Effector CD4-positive, alpha-beta T cell (primary cell): ENCODE data around the gene ARSG.

Experiments
- DNase-seq: peaks from one replicate; pipeline ENCODE4 v3.0.0-alpha.2; 2020

The ARSG gene

DNA sequence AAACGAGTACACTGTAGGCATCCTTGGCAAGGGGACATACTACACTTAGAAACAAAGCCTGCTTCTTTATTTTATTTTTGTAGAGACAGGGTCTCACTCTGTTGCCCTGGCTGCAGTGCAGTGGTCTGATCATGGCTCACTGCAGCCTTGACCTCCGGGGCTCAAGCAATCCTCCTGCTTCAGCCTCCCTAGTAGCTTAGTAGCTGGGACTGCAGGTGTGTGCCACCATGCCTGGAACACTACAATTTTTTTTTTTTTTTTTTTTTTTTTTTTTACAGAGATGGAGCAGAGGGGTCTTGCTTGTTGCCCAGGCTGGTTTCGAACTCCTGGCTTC lies 87.8 kb downstream of the ARSG start:
- no peak for DNase-seq

DNA sequence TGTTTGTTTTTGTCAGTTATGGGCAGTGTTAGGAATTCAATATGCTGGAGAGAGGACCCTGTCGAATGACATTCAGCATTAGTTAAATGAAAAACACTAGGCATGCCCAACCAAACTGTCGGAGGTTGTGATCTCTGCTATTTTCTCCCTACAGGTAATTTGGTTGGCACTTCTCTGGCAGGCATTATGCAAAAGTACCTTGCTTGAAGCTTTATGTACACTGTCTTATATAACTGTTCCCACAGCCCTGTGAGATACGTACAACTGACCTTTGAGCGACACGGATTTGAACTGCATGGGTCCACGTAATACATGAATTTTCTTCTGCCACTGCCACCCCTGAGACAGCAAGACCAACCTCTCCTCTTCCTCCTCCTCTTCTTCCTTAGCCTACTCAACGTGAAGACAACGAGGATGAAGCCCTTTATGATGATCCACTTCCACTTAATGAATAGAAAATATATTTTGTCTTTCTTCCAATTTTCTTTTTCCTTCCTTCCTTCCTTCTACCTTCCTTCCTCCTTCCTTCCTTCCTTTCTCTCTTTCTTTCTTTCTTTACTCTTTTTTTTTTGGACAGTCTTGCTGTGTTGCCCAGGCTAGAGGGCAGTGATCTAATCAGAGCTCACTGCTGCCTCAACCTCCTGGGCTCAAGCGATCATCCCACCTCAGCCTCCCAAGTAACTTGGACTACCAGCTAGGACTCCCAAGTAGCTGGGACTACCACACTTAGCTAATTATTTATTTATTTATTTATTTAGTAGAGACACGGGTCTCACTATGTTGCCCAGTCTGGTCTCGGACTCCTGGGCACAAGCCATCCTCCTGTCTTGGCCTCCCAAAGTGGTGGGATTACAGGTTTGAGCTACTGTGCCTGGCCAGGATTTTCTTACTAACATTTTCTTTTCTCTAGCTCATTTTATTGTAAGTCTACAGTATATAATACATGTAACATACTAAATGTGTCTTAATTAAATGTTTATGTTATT lies 88.7 kb downstream of the ARSG start:
- DNase-seq, result no peak

DNA sequence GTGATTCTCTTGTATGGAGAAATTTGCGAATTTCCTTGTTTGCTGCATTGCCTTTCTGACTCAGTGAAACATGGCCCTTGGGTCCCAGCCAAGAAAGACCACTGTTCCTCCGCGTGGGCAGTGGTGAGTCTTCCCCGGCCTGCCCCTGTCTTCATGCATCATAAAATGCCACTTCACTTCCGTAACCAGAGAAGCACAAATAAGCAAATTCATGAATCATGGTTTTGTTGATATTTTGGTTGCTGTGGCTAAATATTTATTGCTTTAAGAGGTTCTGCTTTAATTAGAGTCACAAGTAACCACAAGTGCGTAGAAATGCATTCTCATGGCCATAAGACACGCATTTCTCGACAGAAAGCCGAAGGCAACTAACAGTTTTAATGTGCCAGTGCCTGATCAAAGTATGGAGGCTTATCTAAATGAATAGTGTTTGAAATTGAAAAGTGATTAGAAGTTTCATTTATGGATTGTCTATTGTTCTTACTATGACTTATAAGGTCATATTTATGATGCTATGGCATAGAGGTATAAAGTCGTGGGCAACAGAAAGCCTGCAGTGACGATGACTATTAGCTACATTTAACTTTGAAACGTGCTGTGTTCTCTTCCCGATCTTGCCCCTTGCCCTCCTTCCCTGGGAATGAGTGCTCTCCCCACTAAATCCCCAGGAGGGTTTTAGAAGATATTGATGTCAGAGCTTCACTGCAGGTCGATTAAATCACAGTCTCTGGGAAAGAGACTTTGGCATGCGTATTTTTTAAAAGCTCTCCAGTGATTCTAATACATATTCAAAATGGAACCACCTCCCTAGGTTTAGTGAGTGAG lies 90.0 kb downstream of the ARSG start:
- no peak for DNase-seq

DNA sequence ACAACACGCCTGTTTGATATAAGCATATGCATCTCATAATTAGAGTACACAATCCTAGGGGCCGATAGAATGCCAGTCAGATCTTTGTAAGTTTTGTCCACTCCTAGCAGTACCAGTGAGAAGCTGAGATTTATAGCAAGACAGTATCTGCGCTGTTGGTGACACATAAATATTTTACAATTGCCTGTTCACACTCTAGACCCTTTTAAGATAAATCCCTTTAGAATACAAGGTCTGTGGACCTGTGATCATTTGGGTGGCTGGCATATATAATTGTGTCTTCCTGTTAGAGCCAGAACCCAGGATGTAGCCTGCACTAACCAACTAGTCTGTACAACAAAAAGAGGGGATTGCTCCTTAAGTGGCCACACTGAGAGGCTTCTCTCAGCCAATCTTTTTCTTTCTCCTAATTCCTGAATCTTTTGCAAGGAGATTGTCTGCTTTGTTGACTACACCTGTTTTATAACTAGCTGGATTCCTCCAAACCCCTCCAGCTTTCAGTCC lies 91.3 kb downstream of the ARSG start:
- no peak for DNase-seq

DNA sequence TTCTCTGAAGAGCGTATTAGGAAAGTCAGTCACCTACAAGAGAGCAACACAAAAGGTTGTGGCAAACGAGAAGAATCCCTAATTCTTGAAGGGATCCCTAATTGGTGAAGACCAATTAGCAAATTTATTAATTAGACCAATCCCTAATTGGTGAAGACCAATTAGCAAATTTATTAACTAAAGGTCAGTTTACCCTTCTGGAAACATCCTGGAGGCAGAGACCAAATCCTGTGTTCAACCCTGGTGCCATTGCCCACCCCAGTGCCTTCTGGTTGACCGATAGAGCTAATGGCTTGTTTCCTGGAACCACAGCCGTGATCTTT lies 91.8 kb downstream of the ARSG start:
- DNase-seq, result no peak

DNA sequence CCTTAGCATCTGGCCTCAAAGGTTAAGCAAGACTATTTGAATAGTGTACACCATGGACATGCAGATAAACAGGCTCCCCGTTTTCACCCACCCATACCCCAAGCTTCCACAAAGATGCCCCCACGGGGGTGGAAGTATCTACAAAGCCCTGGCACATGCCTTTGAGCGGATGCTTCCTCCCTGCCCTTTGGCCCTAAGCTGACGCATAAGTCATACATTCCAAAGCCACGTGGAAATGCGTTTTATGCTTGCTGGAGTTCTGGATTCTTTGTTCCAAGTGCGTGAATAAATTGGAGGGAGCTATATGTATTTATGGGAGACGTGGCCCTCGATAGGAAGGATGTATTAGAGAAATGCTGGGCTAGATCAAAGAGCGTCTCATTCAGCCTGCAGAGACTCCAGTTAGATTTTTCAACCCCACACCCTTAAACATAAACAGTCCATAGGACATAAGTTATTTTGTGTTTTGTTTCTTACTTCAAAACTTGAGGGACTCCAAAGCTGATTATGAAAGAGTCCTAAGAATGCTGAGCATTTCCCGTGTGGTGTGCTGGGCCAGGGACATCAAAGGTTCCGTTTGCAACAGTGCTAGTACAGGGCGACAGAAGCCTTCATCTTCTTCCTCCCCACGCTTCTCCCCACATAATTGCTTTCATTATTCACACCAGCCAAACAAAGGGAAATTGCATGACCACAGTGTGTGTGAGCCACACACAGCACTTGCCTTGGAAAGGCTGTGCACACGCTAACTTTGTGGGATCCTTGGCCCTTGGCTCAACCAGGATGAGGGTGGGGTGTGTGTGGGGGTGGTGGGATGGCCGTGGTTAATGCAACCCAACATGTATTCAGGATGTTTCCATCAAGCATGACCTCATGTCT lies 92.4 kb downstream of the ARSG start:
- no peak for DNase-seq

DNA sequence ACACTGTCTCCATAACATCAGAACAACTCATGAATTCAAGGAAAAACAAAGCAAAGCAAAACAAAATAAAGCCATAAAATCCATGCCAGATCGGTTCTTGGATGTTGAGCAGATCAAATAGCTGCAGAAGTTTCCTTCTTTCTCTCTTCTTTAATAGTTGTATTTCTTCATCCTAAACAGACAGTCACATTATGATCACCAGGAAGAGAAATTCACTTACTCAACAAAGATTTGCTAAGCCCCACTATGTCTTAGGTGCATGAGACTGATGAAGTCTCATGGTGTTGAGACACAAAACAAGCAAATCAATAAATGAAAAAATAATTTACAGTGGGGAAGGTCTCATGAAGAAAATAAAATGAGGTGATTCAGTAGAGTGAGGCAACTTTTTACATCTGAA lies 93.2 kb downstream of the ARSG start:
- no peak for DNase-seq

DNA sequence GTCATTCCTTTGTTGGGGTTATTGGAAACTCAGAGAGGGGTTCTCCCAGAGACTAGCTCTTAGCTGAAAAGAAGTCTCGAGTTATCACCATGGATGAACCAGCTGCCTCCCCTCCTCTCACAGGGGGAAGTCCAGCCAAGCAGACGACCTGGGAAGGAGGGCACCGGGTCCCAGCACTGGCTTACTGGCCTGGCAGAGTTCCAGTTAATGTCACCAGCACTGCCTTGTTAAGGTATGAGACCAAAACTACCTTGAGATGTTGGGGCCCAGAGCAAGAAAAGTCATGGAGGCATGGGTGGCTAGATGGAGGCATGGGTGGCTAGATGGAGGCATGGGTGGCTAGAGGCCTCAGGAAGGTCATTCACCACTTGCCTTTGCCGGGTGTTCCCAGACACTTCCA lies 93.6 kb downstream of the ARSG start:
- no peak for DNase-seq

DNA sequence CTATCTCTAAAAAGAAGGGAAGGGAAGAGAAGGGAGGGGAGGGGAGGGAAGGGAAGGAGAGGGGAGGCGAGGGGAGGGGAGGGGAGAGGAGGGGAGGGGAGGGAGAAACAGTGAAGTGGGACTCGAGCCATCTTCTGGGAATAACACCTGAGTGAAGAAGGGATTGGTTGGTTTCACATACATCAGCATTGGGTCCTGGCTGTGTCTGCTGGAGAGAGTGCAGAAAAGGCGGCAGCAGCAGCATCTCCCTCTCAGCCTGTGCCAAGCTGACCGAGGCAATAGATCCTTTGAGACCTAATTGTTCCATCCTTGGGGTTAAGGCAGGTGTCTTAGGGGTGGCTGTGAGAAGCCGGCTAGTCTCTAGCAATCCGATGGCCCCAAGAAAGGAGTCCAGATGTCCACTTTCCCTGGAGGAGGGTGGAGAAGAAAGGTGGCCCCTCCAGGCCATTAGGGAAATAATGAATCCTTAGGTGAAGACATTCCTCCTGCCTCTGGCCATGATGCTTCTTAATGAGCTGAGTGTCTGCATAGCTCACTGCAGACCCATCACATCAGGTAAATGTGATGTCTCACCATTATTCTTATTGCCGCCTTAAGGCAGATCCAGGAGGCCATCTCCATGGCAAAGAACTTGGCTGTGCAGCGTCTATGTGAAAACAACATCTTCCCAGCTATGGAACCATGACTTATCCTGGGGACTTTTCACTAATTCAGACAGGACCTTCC lies 94.4 kb downstream of the ARSG start:
- no peak for DNase-seq

DNA sequence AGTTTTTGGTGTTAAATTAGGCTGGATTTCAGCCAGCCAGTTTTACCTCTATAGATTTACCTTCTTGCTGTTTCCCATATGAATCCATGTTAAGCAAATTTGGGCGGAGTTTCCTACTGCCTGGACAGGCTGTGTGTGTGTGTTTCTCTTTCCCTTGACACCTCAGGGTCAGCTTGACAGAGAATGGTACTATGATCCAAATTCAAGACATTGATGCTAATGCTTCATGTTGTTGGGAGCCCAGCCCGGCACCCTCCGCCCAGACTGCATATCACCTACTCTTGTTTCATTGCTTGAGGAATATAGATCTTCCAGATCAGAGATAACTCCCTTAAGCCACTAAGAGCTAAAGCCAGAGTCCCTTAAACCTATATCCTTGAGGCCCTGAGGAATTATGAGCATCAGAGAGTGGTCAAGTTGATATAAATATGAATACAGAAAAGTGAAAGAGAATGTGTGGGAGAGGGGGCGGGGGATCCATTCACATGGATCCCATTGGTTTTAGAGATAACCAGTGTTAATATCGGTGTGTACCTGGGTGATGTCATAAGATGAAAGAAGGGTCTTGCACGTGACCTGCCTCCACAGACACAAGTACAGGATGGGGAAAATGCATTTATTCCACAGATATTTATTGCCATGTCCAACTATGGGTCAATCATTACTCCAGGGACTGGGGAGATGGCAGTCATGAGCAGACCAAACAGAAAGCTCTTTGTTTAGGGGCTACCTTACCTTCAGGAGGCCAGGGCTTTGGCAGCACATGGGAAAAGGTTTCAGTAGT lies 96.3 kb downstream of the ARSG start:
- DNase-seq, result no peak

DNA sequence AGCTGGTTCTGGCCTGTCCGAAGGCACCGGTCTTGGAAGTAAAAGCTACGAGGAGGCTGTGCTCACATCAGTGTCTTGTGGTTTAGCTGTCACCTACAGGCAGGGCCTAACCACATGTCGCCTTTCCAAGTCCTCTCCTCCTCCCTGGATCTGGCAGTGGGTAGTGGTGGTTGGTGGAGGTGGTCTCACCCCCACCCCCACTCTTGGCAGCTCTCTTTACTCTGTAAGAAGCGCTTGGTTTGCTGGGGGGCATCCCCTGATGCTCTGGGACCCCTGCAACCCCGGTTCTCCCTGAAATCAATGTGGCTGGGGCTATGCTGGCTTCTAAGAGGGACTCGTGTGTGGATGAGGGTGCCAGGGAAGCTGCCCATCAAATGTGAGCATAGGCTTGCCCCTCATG lies 97.7 kb downstream of the ARSG start:
- DNase-seq, result no peak

DNA sequence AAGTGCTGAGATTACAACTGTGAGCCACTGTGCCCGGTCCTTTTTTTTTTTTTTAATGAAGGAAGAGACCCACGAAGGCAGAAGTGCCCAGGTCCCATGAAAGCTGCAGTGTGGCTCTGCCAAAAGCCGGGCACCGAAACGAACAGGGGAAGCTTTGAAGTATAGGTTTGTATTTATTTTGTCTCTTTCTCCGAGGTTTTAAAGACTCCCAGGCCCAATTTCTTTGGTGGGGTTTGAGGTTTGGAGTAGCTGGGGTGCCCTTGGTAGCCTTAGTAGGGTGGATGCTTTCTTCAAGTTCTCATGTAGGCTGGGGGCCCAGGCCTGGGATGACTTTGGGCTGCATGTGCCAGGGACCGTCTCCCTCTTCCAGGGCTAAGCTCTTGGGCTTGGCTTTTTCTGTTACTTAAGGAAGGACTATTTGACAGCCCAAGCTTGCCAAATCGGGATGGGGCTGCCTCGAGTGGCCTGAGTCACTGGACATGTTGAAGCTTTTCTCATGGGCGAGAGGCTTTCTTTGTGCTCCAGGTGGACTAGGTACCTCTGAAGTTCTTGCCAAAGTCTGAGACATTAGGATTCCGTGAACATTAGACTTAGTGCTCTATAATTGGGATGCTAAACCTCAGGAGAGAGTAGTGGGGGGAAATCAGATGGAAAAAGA lies 99.7 kb downstream of the ARSG start:
- no peak for DNase-seq

DNA sequence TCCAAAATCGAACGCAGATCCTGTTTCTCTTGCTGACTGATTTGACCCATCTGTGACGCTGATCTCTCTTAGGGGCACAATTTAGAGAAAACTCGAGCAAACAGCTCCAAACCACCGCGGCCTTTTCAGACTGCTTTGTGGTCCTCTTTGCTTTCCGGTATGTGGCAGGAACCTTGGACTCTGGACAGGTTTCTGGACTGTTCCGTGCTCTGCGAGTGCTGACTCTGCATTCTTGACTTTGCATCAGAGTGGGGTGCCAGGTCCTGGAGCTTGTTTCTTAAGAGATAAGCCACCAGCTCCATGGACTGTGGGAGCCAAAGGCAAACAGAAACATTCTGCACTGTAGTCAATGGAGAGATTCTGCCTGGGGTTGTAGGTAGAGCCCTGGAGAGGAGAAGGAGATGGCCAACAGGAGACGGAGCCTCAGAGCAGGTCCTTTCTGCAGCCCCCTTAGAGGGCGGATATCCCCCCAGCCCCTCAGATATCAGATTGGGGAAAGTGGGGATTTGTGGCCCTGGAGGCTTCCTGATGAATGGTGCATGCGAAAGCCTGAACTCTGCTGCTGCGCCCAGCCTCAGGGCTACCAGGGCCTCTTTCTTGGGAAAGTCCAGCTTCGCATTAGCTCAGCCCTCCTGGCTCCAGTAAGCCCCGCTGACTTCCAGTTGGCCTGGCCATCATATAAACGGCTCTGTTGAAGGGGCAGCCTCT lies 100.4 kb downstream of the ARSG start:
- DNase-seq, result no peak

DNA sequence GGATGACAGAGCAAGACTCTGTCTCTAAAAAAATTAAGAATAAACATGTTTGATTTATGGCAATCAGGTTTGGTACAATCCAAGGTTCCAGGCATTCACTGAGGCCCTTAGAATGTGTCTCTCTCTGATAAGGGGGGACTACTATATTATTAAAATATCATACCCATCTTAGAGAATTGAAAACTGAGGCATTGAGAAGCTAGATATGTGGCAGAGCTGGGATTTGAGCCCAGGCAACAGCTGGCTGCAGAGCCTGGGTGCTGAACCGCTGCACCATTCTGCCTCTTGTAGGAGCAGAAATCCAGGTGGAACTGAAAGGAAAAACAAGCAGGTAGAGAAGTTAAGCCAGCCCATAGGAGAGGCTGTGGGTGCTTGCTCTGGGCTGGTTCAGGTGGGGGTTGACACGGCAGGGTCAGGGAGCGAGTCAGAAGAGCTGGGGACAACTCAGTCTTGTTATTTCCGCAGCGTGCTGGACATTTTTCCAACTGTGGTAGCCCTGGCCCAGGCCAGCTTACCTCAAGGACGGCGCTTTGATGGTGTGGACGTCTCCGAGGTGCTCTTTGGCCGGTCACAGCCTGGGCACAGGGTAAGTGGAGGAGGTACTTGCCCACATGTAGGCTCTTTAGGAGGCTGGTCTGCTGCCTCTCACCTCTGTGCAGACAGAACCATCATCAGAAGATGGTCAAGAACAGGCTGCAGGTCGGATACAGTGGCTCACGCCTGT lies 103.5 kb downstream of the ARSG start:
- DNase-seq, result no peak

DNA sequence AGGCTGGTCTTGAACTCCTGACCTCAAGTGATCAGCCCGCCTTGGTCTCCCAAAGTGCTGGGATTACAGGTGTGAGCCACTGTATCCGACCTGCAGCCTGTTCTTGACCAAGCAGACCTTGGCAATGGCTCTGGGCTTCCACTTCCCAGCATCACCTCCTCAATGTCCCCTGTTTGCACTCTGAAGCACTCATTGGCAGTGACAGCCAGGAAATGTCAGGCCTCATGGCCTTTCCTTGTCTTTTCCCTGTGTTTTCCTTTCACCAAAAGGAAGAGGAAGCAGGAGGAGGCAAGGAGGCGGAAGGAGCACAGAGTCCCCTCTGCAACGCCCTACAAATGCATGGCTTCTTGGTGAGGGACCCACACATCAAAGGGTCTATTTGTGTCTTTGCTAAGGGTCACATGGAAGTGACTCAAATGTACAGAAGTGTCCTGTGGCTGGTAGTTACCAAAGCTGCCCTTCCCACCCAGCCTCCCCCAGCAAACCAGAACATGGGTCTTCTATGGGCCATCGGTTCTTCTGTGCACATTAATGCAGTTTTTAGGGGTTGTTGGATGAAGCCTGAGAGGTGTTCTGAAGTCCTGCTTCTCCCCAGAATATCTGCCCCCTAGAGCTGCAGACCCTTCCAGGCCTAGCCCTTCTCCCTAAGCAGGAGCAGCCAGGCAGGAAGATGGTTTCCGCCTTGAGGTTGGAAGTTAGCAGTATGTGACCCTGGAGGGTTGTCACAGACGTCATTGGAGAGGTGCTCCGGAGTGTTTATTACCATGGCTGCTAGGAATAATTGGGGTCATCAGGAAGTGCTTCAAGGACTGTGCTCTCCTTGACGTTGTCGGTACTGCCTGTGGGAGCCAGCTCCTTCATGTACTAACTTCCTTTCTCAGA lies 105.2 kb downstream of the ARSG start:
- DNase-seq, result no peak

DNA sequence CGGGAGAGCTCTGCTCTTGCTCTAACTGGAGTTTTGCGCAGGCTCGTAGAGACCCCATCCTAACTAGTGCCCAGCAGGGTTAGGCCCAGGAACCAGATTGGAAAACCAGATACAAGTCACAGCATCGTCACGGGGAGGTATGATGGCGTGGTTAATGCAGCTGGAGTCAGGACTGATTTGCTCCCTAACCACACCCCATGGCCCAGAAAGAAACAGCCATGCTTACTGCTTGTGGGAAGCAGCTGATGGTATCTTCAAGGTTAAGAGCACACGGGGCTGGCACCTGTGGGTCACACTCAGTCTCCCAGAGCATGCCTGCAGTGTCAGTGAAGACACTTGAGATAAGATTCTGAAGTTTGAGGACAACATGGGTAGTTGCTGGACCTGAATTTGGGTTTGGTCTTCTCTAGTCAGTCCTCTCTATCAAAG lies 105.8 kb downstream of the ARSG start:
- DNase-seq, result no peak

DNA sequence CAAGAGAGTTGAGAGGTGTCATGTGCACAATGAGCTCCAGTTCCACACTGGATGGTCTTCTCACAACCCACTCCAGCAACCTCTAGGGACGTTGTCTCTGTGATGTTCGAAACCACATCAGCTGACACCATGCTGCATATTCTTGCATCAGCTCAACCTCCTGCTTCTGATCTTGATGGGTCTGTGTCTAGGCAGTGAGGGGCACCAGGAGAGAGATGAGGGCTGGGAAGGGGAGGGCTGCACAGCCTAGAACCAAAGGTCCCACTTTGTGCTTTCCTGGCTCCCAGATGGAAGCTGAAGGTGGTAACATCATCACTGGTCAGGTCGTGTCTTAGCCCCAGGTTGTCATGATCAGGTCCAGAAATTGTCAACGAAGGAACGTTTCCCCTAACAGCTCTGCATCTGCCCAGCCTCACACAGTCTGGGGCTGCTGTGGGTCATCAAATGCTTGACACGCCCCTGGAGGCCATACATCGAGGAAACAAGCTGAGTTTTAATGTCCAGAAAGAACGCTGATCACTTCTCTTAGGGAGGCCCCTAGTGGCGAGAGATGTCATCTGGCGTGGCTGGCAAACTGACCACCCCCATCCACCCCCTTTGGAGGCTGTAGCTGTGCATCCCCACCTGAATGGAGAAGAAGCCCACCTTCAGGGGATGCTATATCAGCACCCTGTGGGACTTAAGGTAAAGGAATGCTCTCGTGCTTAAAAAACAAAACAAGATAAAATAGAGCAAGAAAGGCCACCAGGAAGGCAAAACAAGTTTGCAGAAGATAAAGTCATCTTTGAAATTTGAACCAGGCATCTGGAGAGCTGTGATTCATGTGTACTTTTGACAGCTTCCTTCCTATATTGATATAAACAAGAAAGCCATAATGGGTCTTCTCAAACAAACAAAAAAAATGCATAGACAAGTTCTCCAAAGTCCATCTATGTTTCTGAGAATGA lies 107.7 kb downstream of the ARSG start:
- DNase-seq, result no peak
